Prostate gland (tissue), 2 donors: Measurements from ENCODE around the gene ARMC6.

Experiments
- CTCF ChIP-seq, 4 experiments: fragments of 200-600 bp in 2 of 4; fragments of 450-650 bp in 2 of 4; sonication (generic) in 2 of 4; IDR thresholded peaks; 1 replicate in 3 of 4; 2 replicates in 1 of 4; pipeline ENCODE4 v1.5.1; 2016 to 2019; ENCODE audit warnings: antibody characterized with exemption in 4 of 4, mild to moderate bottlenecking in 2 of 4, moderate library complexity in 2 of 4
- POLR2AphosphoS5 ChIP-seq: sonication (generic); formaldehyde crosslinking; IDR thresholded peaks from one replicate; pipeline ENCODE4 v1.6.1; 2017; ENCODE audit warnings: antibody characterized with exemption

GRCh38 chr19:19010551-19010950 lies 22.9 kb upstream of the ARMC6 start:
- TF ChIP-seq CTCF (IDR thresholded peaks at IDR 0.05) (no peak), POLR2AphosphoS5 (no peak)
